Keratinocyte (primary cell): ENCODE measurements around the gene LDB2. TPM values are rescaled to one million over a fixed set of nuclear protein-coding genes. Genes with fewer than 3 reads are reported as not detected.

Experiments
- DNase-seq: peaks from one replicate; pipeline ENCODE4 v3.0.0-alpha.2; 2011; ENCODE audit warnings: low read depth, missing footprints, low spot score
- FAIRE-seq: peaks from 2 replicates; lab custom pipeline; 2011; peaks lifted over from hg19 to GRCh38; lab: Jason Lieb, UNC
- H2AFZ ChIP-seq: 2 replicates; pipeline ENCODE4 v1.6.0; 2012; ENCODE audit warnings: low read length, control low read depth, inconsistent platforms; ENCODE audit not compliant: control insufficient read depth
- H3K27ac ChIP-seq: 2 replicates; pipeline ENCODE4 v1.5.1; 2011; ENCODE audit warnings: low read length; ENCODE audit not compliant: control insufficient read depth, insufficient read depth
- H3K27me3 ChIP-seq: 3 replicates; pipeline ENCODE4 v1.6.0; 2011; ENCODE audit warnings: low read length; ENCODE audit not compliant: control insufficient read depth, insufficient read depth; ENCODE audit errors: extremely low read depth
- H3K36me3 ChIP-seq, 2 experiments: 2 replicates in 1 of 2; 3 replicates in 1 of 2; pipeline ENCODE4 v1.5.1; 2011; ENCODE audit warnings: low read length in 2 of 2, mild to moderate bottlenecking in 1 of 2; ENCODE audit not compliant: control insufficient read depth in 2 of 2, insufficient read depth in 2 of 2; ENCODE audit errors: extremely low read depth in 1 of 2
- H3K4me1 ChIP-seq: 3 replicates; pipeline ENCODE4 v1.5.1; 2011; ENCODE audit warnings: low read length; ENCODE audit not compliant: control insufficient read depth, insufficient read depth; ENCODE audit errors: extremely low read depth
- H3K4me2 ChIP-seq: 3 replicates; pipeline ENCODE4 v1.6.0; 2011; ENCODE audit warnings: low read depth, low read length; ENCODE audit not compliant: control insufficient read depth, insufficient read depth; ENCODE audit errors: extremely low read depth
- H3K4me3 ChIP-seq, 3 experiments: fragments of 200-600 bp in 1 of 3; sonication (generic) in 1 of 3; 2 replicates in 2 of 3; 3 replicates in 1 of 3; pipeline ENCODE4 v1.5.1; 2011 to 2016; ENCODE audit warnings: low read length in 3 of 3, mild to moderate bottlenecking in 3 of 3, control low read depth in 2 of 3, inconsistent platforms in 1 of 3, low read depth in 1 of 3, mixed read lengths in 1 of 3, mixed run types in 1 of 3, moderate library complexity in 1 of 3; ENCODE audit not compliant: control insufficient read depth in 2 of 3, insufficient read depth in 2 of 3; ENCODE audit errors: extremely low read depth in 1 of 3
- H3K79me2 ChIP-seq: 2 replicates; pipeline ENCODE4 v1.6.0; 2012; ENCODE audit warnings: low read length; ENCODE audit not compliant: control insufficient read depth, insufficient read depth
- H3K9ac ChIP-seq: 3 replicates; pipeline ENCODE4 v1.6.0; 2011; ENCODE audit warnings: low read length; ENCODE audit not compliant: control insufficient read depth, insufficient read depth; ENCODE audit errors: extremely low read depth
- H3K9me1 ChIP-seq: 3 replicates; pipeline ENCODE4 v1.6.0; 2011; ENCODE audit warnings: low read length; ENCODE audit not compliant: control insufficient read depth, insufficient read depth; ENCODE audit errors: extremely low read depth
- H3K9me3 ChIP-seq: 2 replicates; pipeline ENCODE4 v1.5.1; 2012; ENCODE audit warnings: low read depth, low read length; ENCODE audit not compliant: control insufficient read depth
- H4K20me1 ChIP-seq: 3 replicates; pipeline ENCODE4 v1.6.0; 2011; ENCODE audit warnings: low read length; ENCODE audit not compliant: control insufficient read depth, insufficient read depth; ENCODE audit errors: extremely low read depth
- CTCF ChIP-seq, 3 experiments: IDR thresholded peaks in 1 of 3; conservative IDR thresholded peaks in 1 of 3; optimal IDR thresholded peaks in 1 of 3; 2 replicates in 2 of 3; 3 replicates in 1 of 3; pipeline versions ENCODE3 to v1.5.1; 2011; ENCODE audit warnings: low read length in 3 of 3, mild to moderate bottlenecking in 3 of 3, moderate library complexity in 2 of 3, control low read depth in 1 of 3, inconsistent platforms in 1 of 3; ENCODE audit not compliant: insufficient read depth in 2 of 3; ENCODE audit errors: extremely low read depth in 1 of 3
- EZH2 ChIP-seq: IDR thresholded peaks from one replicate; pipeline ENCODE4 v1.6.1; 2012; ENCODE audit warnings: inconsistent platforms, mild to moderate bottlenecking, low read length, moderate library complexity
- dilution Hi-C: fragments of 300-500 bp; cut with MboI; formaldehyde crosslinking; loops from one replicate; pipeline ENCODE4 v1.7.0; 2020; ENCODE audit warnings: low sequenced_read_pairs; ENCODE audit not compliant: extremely low pct_ligation_motif_present
- polyA plus RNA-seq, 5 experiments: library from polyadenylated mRNA; depleted of rRNA in 3 of 5; stranded (reverse) in 3 of 5; stranded (forward) in 1 of 5; unstranded in 1 of 5; fragments of >200 nt; gene quantifications; 1 replicate in 1 of 5; 2 replicates in 3 of 5; 3 replicates in 1 of 5; pipeline versions ENCODE4 v1.2.1 to v1.2.3, GENCODE V29; 2011 to 2012; ENCODE audit warnings: missing spikeins in 2 of 5, low read depth in 1 of 5, low replicate concordance in 1 of 5

Gene LDB2
- polyA plus RNA-seq, 1 donor (not counting 4 experiments of a cell fraction or from before 2014, with no cell fraction given): not detected

- Histone ChIP-seq H3K9ac (no peak overlapping the region), H3K79me2 (no peaks in the 10 kb centered on the region), H3K4me3 (no peak overlapping the region), H3K9me3 (no peaks in the 10 kb centered on the region), H4K20me1 (no peaks in the 10 kb centered on the region), H3K27ac (no peak overlapping the region), H2AFZ (no peak overlapping the region), H3K4me2 (no peak overlapping the region), H3K9me1 (no peaks in the 10 kb centered on the region), H3K4me1 (no peaks in the 10 kb centered on the region), H3K36me3 (no peaks in the 10 kb centered on the region), H3K27me3 (no peaks in the 10 kb centered on the region)
- FAIRE-seq (no peak), DNase-seq (no peak)
- no peak for TF ChIP-seq EZH2
- no peak for TF ChIP-seq CTCF (optimal IDR thresholded peaks at IDR 0.05 in 1 of 3, IDR thresholded peaks at IDR 0.05 in 1 of 3, conservative IDR thresholded peaks at IDR 0.05 in 1 of 3; ENCODE audit: extremely low read depth in 1 of 3, insufficient read depth in 2 of 3, low read length in 3 of 3)
- dilution Hi-C loops: no loop called here
Observed at GRCh38 chr4:16674082-16674481, 224.4 kb downstream of the LDB2 start.

- H4K20me1 ChIP-seq: no peaks in the 10 kb centered on the region
- no peak overlapping the region for H2AFZ ChIP-seq
- no peak for FAIRE-seq
- no peaks in the 10 kb centered on the region for H3K4me1 ChIP-seq
- dilution Hi-C loops: no loop called here
- H3K27me3 ChIP-seq: no peaks in the 10 kb centered on the region
- no peak for TF ChIP-seq CTCF (optimal IDR thresholded peaks at IDR 0.05 in 1 of 3, IDR thresholded peaks at IDR 0.05 in 1 of 3, conservative IDR thresholded peaks at IDR 0.05 in 1 of 3; ENCODE audit: extremely low read depth in 1 of 3, insufficient read depth in 2 of 3, low read length in 3 of 3)
- no peak for TF ChIP-seq EZH2
- H3K9ac ChIP-seq: no peak overlapping the region
- DNase-seq: no peak
- no peaks in the 10 kb centered on the region for H3K36me3 ChIP-seq
- no peaks in the 10 kb centered on the region for H3K9me1 ChIP-seq
- no peaks in the 10 kb centered on the region for H3K79me2 ChIP-seq
- H3K9me3 ChIP-seq: no peaks in the 10 kb centered on the region
- no peak overlapping the region for H3K4me2 ChIP-seq
- H3K4me3 ChIP-seq: no peak overlapping the region
- no peak overlapping the region for H3K27ac ChIP-seq
Observed at GRCh38 chr4:16672421-16672820, 226.0 kb downstream of the LDB2 start.
